GM13976 (cell line): ENCODE results near the gene OGFR.

Experiments
- DNase-seq: peaks from one replicate; pipeline ENCODE4 v3.0.0; 2012; ENCODE audit warnings: low spot score
- in situ Hi-C: fragments of 300-500 bp; cut with MboI; formaldehyde crosslinking; loops from one replicate; pipeline ENCODE4 v1.12.0; 2022; ENCODE audit warnings: low sequenced_read_pairs, mixed read lengths, inconsistent platforms; ENCODE audit not compliant: unreplicated experiment
- TF ChIP-seq, protein P1 (sequence below): IDR thresholded peaks from 2 replicates; pipeline ENCODE4 v1.5.1; 2012; ENCODE audit warnings: borderline replicate concordance, mild to moderate bottlenecking; ENCODE audit not compliant: insufficient read depth; ENCODE audit errors: extremely low read depth, missing control alignments, control extremely low read depth

OGFR gene

DNA sequence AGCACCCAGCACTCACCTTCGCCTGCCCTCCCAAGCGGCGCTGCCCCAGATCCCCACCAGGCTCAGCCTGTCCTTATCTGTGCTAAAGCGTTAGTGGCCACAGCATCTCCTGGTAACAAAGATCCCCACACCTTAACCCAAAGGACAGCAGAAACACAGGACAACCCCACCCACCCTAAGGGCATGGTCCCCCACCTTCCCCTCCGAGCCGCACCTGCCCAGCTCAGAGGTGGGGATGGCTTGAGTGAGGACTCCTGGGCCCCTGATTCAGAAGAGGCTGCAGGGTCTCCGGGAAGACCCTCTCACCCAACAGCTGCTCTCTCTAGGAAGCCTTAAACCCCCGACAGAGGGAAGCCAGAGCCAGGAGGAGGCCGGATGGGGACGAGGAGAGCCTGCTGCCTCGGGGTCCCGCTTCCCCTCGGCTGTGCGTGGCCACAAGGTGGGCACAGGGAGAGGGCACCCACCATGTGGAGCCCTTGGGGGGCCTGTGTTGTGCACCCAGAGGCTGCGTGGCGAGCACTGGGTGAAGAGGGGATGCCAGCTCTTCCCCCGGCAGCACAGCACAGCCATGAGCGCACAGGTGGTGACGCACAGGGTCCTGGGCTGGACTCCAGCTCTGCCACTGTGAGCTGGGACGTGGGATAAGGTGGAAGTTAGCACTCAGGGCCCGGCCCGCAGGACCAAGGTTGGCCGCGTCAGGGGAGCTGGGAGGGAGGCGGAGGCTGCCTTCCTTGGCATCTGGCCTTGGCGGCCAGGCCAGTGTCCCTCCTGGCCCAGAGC is 40.3 kb upstream of the OGFR start:
- in situ Hi-C loops = no loop called here
- no peak for DNase-seq
- TF ChIP-seq, protein P1, sequence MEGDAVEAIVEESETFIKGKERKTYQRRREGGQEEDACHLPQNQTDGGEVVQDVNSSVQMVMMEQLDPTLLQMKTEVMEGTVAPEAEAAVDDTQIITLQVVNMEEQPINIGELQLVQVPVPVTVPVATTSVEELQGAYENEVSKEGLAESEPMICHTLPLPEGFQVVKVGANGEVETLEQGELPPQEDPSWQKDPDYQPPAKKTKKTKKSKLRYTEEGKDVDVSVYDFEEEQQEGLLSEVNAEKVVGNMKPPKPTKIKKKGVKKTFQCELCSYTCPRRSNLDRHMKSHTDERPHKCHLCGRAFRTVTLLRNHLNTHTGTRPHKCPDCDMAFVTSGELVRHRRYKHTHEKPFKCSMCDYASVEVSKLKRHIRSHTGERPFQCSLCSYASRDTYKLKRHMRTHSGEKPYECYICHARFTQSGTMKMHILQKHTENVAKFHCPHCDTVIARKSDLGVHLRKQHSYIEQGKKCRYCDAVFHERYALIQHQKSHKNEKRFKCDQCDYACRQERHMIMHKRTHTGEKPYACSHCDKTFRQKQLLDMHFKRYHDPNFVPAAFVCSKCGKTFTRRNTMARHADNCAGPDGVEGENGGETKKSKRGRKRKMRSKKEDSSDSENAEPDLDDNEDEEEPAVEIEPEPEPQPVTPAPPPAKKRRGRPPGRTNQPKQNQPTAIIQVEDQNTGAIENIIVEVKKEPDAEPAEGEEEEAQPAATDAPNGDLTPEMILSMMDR = no peak

DNA sequence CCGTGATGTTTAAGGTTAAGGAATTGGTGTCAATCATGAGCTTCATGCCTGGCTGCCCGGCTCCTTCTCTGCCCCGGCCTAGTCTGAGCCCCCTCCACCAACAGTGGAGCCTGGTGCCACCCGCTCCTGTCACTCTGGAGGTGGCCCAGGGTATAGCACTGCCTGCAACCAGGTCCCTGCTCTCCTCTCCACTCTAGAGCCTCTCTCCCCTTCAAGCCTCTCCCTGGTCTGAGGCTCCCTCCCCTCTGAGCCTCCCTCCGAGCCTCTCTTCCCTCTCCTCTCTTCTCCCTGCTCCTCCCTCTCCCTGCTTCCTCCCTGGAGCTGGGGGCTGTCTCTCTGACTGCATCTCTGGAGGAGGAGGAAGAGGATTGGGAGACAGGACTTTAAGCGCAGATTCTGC is 39.6 kb upstream of the OGFR start:
- TF ChIP-seq, protein P1 = no peak
- no peak for DNase-seq
- in situ Hi-C loops = no loop called here

DNA sequence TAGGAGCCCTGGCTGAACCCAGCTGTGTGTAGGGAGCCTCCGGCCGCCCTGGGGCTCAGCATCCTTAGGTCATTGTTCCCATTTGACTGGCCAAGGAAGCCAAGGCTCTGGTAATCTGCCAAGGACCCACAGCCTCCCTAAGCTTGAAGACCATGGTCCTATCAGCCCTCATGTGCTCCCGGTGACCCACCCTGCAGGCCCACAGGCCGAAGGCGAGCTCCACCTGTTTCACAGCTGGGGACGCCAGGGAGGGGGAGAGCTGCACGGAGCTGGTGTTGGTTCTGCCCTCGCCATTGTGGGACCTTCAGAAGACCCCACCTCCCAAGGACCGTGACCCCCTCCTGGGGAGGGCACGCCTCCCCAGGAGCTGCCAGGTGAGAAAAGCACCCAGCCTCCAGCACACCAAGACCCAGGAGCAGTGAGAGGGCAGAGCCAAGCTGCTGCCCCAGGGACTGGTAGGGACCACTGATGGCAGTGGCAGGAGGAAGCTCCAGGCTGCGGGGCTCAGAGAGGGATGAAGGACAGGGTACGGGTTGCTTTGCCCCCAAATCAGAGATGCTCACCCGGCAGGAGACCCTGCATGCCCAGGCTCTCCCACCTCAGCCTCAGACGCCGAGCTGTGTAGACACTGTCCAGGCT is 39.1 kb upstream of the OGFR start:
- in situ Hi-C loops = no loop called here
- TF ChIP-seq, protein P1 = no peak
- DNase-seq = no peak

DNA sequence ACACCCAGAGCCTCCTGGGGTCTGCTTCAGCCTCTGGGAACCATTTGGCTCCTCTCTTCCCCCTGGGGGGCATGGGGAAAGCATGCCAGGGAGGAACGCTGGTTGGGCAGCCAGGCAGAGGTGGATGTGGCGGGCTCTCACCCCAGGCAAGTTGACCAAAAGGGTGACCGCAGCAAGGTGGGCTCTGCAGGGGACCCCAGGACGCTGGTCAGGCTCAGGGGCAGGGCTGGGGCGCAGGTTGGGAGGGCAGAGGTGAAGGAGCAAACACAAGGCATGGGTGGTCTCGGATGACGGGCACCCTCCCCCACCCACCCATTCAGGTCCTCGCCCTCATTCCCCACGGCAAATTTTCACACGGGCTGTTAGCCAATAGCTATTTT is 38.6 kb upstream of the OGFR start:
- TF ChIP-seq, protein P1 = no peak
- in situ Hi-C loops = no loop called here
- no peak for DNase-seq

DNA sequence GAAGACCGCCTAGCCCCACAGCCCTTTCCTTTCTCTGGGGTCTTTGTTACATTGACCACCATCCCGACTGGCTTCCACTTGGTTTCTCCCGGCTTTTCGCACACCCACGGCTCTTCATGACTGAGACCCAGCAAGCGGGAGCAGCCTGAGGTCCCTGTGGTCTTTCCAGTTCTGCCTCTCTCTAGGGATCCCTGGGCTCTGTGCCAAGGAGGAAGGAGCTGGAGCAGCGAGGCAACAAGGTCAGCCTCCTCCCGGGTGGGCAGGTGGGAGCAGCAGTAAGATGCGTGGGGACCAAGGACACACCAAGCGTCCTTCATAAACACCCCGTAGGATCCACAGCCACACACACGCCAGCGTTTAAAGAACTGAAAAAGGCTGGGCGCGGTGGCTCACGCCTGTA is 37.9 kb upstream of the OGFR start:
- TF ChIP-seq, protein P1 = no peak
- in situ Hi-C loops = no loop called here
- DNase-seq = no peak

DNA sequence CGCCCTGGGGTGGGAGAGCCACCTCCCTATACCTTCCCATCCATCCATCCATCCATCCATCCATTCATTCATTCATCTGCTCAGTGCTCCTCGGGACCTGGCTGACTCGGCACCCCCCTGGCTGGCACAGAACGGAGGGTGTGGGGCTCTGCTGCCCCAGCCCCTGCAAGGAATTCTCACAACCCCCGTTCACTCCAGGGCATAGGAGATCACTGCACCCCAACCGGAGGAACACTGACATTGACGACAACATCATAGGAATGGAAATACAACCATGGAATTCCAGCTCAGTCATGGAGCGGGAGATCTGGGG is 36.4 kb upstream of the OGFR start:
- in situ Hi-C loops = no loop called here
- DNase-seq = no peak
- TF ChIP-seq, protein P1 = no peak
